Hematopoietic multipotent progenitor cell (in vitro differentiated cells): ENCODE measurements around the gene SEZ6. TPM values are rescaled to one million over a fixed set of nuclear protein-coding genes. Genes with fewer than 3 reads are reported as not detected.

Experiments used
- DNase-seq, 3 donors: peaks; one replicate each; pipeline ENCODE4 v3.0.0-alpha.2; 2011 to 2015; ENCODE audit warnings: low read depth in 2 of 3, low spot score in 2 of 3
- total RNA-seq: library from RNA; depleted of rRNA; stranded (reverse); fragments of >200 nt; gene quantifications from one replicate; pipeline ENCODE4 v1.2.3, GENCODE V29; 2012

SEZ6 gene
- total RNA-seq, 1 donor = under 0.01 TPM

- DNase-seq = no peak
Measured at GRCh38 chr17:28956861-28957260, 49.0 kb downstream of the SEZ6 start.

- DNase-seq = no peak
Measured at GRCh38 chr17:28956112-28956511, 49.7 kb downstream of the SEZ6 start.

GRCh38 chr17:28955408-28955807 is 50.4 kb downstream of the SEZ6 start:
- no peak for DNase-seq

GRCh38 chr17:28954886-28955285 is 50.9 kb downstream of the SEZ6 start:
- DNase-seq = no peak

- DNase-seq = peak; percentile 17 to 57 (median 49)
Measured at GRCh38 chr17:28953444-28954118, 52.3 kb downstream of the SEZ6 start.

- peak; percentile 88 to 100 (median 99) for DNase-seq
Measured at GRCh38 chr17:28951991-28952975, 53.5 kb downstream of the SEZ6 start.

- peak; percentile 98 to 100 (median 100) for DNase-seq
Measured at GRCh38 chr17:28951428-28951990, 54.3 kb downstream of the SEZ6 start, which contains the start of gene PHF12. Gene PHF12 (minus strand): TSS chr17:28951518. CDS start chr17:28950960, 558 bp downstream.

GRCh38 chr17:28950752-28951427 is 54.9 kb downstream of the SEZ6 start:
- DNase-seq = no peak

- peak; percentile 31 to 72 (median 62) for DNase-seq
Measured at GRCh38 chr17:28950017-28950751, 55.6 kb downstream of the SEZ6 start.

GRCh38 chr17:28949185-28950016 is 56.4 kb downstream of the SEZ6 start:
- peak; percentile 33 to 54 (median 46) for DNase-seq

- DNase-seq = no peak
Measured at GRCh38 chr17:28948873-28949184, 57.0 kb downstream of the SEZ6 start.

GRCh38 chr17:28948342-28948741 is 57.5 kb downstream of the SEZ6 start:
- no peak for DNase-seq

GRCh38 chr17:28947639-28948038 is 58.2 kb downstream of the SEZ6 start:
- no peak for DNase-seq

GRCh38 chr17:28946239-28946638 is 59.6 kb downstream of the SEZ6 start:
- peak in 1 of 3 donors; percentile 42 for DNase-seq

GRCh38 chr17:28944862-28945741 is 60.7 kb downstream of the SEZ6 start:
- DNase-seq = no peak

GRCh38 chr17:28944343-28944742 is 61.5 kb downstream of the SEZ6 start:
- DNase-seq = no peak

GRCh38 chr17:28942925-28943324 is 62.9 kb downstream of the SEZ6 start:
- no peak for DNase-seq

GRCh38 chr17:28941251-28941650 is 64.6 kb downstream of the SEZ6 start:
- DNase-seq = no peak
